ENCODE data around the gene AGMO. TPM values are rescaled to one million over a fixed set of nuclear protein-coding genes. Genes with fewer than 3 reads are reported as not detected.

AGMO gene
- total RNA-seq, 1 experiment from 2014 or later, result not detected

- no peaks in the 10 kb centered on the region for H3K27me3 ChIP-seq (ENCODE audit: insufficient read depth, low read length)
- no peak overlapping the region for H3K27ac ChIP-seq (ENCODE audit: low read depth, low read length)
- H3K4me3 ChIP-seq (replicated peaks in 1 of 2; ENCODE audit: low read depth in 1 of 2, low read length in 2 of 2), result no peak overlapping the region
- no peaks in the 10 kb centered on the region for H4K20me1 ChIP-seq (ENCODE audit: insufficient read depth)
- H3K79me2 ChIP-seq (ENCODE audit: insufficient read depth, low read length), result no peaks in the 10 kb centered on the region
- DNase-seq (ENCODE audit: low read depth, low spot score), result no peak
- no peak overlapping the region for H3K4me2 ChIP-seq (ENCODE audit: low read length)
- CTCF ChIA-PET, result no interaction called here
- no peaks in the 10 kb centered on the region for H3K4me1 ChIP-seq (ENCODE audit: control insufficient read depth in 1 of 2, insufficient read depth in 2 of 2, low read length in 2 of 2)
- intact Hi-C loops (cut with micrococcal nuclease), result no loop called here
- BruUV-seq (replicated peaks), result no TSS peak
- RAD21 ChIA-PET (ENCODE audit: low non-redundant PET in 1 of 2, low total read pairs in 2 of 2, uncharacterized antibody in 2 of 2, unreplicated experiment in 2 of 2), result no interaction called here
- H2AFZ ChIP-seq (ENCODE audit: low read depth, low read length, poor library complexity, severe bottlenecking), result no peak overlapping the region
- POLR2A ChIA-PET, result no interaction called here
- H3K36me3 ChIP-seq (ENCODE audit: control insufficient read depth in 1 of 2, insufficient read depth in 2 of 2, low read length in 2 of 2), result no peaks in the 10 kb centered on the region
- no peak for TF ChIP-seq POLR2AphosphoS5 (IDR thresholded peaks at IDR 0.05; ENCODE audit: low read depth, low read length)
- TF ChIP-seq FOSL1 (IDR thresholded peaks at IDR 0.05; ENCODE audit: low read depth), result no peak
- no peak for TF ChIP-seq SP1 (IDR thresholded peaks at IDR 0.05; ENCODE audit: low read depth)
- TF ChIP-seq, protein P1, sequence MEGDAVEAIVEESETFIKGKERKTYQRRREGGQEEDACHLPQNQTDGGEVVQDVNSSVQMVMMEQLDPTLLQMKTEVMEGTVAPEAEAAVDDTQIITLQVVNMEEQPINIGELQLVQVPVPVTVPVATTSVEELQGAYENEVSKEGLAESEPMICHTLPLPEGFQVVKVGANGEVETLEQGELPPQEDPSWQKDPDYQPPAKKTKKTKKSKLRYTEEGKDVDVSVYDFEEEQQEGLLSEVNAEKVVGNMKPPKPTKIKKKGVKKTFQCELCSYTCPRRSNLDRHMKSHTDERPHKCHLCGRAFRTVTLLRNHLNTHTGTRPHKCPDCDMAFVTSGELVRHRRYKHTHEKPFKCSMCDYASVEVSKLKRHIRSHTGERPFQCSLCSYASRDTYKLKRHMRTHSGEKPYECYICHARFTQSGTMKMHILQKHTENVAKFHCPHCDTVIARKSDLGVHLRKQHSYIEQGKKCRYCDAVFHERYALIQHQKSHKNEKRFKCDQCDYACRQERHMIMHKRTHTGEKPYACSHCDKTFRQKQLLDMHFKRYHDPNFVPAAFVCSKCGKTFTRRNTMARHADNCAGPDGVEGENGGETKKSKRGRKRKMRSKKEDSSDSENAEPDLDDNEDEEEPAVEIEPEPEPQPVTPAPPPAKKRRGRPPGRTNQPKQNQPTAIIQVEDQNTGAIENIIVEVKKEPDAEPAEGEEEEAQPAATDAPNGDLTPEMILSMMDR (IDR thresholded peaks at IDR 0.05 in 2 of 3, conservative IDR thresholded peaks at IDR 0.05 in 1 of 3; ENCODE audit: borderline replicate concordance in 1 of 3, insufficient read depth in 1 of 3, low read depth in 2 of 3, low read length in 2 of 3), result no peak
- TF ChIP-seq RAD21 (IDR thresholded peaks at IDR 0.05; ENCODE audit: low read depth), result no peak
- TF ChIP-seq SIN3A (IDR thresholded peaks at IDR 0.05; ENCODE audit: low read depth), result no peak
- TF ChIP-seq, protein P2, sequence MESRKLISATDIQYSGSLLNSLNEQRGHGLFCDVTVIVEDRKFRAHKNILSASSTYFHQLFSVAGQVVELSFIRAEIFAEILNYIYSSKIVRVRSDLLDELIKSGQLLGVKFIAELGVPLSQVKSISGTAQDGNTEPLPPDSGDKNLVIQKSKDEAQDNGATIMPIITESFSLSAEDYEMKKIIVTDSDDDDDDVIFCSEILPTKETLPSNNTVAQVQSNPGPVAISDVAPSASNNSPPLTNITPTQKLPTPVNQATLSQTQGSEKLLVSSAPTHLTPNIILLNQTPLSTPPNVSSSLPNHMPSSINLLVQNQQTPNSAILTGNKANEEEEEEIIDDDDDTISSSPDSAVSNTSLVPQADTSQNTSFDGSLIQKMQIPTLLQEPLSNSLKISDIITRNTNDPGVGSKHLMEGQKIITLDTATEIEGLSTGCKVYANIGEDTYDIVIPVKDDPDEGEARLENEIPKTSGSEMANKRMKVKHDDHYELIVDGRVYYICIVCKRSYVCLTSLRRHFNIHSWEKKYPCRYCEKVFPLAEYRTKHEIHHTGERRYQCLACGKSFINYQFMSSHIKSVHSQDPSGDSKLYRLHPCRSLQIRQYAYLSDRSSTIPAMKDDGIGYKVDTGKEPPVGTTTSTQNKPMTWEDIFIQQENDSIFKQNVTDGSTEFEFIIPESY (IDR thresholded peaks at IDR 0.05; ENCODE audit: extremely low read depth, insufficient replicate concordance, low read length), result no peak
- TF ChIP-seq CEBPB (IDR thresholded peaks at IDR 0.05; ENCODE audit: low read depth), result no peak
- no peak for TF ChIP-seq ATF3 (IDR thresholded peaks at IDR 0.05)
- no peak for TF ChIP-seq SRF (IDR thresholded peaks at IDR 0.05; ENCODE audit: low read depth)
- no peak for TF ChIP-seq MAX (IDR thresholded peaks at IDR 0.05)
- no peak for TF ChIP-seq TCF7L2 (IDR thresholded peaks at IDR 0.05; ENCODE audit: borderline replicate concordance, extremely low read depth, insufficient read depth, insufficient read length)
- no peak for TF ChIP-seq REST (IDR thresholded peaks at IDR 0.05; ENCODE audit: low read depth)
- no peak for TF ChIP-seq POLR2A (IDR thresholded peaks at IDR 0.05; ENCODE audit: borderline replicate concordance, extremely low read depth, insufficient read depth, insufficient read length)
- no peak for TF ChIP-seq EGR1 (IDR thresholded peaks at IDR 0.05; ENCODE audit: low read depth)
- TF ChIP-seq ELF1 (IDR thresholded peaks at IDR 0.05; ENCODE audit: borderline replicate concordance, low read depth), result no peak
- TF ChIP-seq CBX3 (IDR thresholded peaks at IDR 0.05; ENCODE audit: low read depth), result no peak
- TF ChIP-seq EZH2phosphoT487 (IDR thresholded peaks at IDR 0.05; ENCODE audit: borderline replicate concordance), result no peak
- TF ChIP-seq YY1 (IDR thresholded peaks at IDR 0.05; ENCODE audit: extremely low read depth, insufficient replicate concordance, low read depth, low read length), result no peak
- no peaks in the 10 kb centered on the region for H3K9me2 ChIP-seq (ENCODE audit: insufficient read depth)
- no peak for ATAC-seq
- H3K9me3 ChIP-seq (ENCODE audit: control insufficient read depth in 1 of 2, insufficient read depth in 1 of 2, low read depth in 1 of 2, low read length in 2 of 2), result no peaks in the 10 kb centered on the region
- H3K9ac ChIP-seq (ENCODE audit: low read length), result no peak overlapping the region
Observed at GRCh38 chr7:15586266-15586665, 24.5 kb upstream of the AGMO start.
